Measurements from ENCODE around the gene SOBP. TPM values are rescaled to one million over a fixed set of nuclear protein-coding genes. Genes with fewer than 3 reads are reported as not detected.

The SOBP gene
- total RNA-seq, 1 experiment from 2014 or later = 0.13 TPM

Other genes with a start within 250 kb of the SOBP start
- 9.2 and 9.3 TPM in 2 replicates for gene PDSS2, start 30.6 kb upstream of the SOBP start, total RNA-seq (2014; rRNA removed; shearing (Covaris generic))